Activated naive CD8-positive, alpha-beta T cell treated with anti-CD3 and anti-CD28 coated beads, Interleukin-2, amount 10 ng/mL, durations not matched to agents 7 days and 5 days (primary cell): Measurements from ENCODE around the gene HMCN1. TPM values are rescaled to one million over a fixed set of nuclear protein-coding genes. Genes with fewer than 3 reads are reported as not detected.

Experiments used
- ATAC-seq: fragments of 150-1000 bp; cut with Tn5 transposase; one replicate; pipeline ENCODE4 v1.10.0; 2021; ENCODE audit warnings: low read depth, moderate library complexity
- POLR2A ChIA-PET: fragments of 350-600 bp; sonication (Branson Sonifier 250); formaldehyde crosslinking; loops from one replicate; lab custom pipeline; 2021; ENCODE audit warnings: antibody characterized with exemption; lab: Charles Lee
- DNase-seq: peaks from one replicate; pipeline ENCODE4 v3.0.0; 2021
- H3K27ac Mint-ChIP-seq: one replicate; pipeline ENCODE4 v1.8.0; 2022; ENCODE audit warnings: mild to moderate bottlenecking, mixed read lengths
- H3K27me3 Mint-ChIP-seq: one replicate; pipeline ENCODE4 v1.8.0; 2022; ENCODE audit warnings: mild to moderate bottlenecking, moderate library complexity, mixed read lengths
- H3K36me3 Mint-ChIP-seq: one replicate; pipeline ENCODE4 v1.8.0; 2021; ENCODE audit warnings: mild to moderate bottlenecking, mixed read lengths
- H3K4me1 Mint-ChIP-seq: one replicate; pipeline ENCODE4 v1.8.0; 2021; ENCODE audit warnings: mixed read lengths
- H3K4me3 Mint-ChIP-seq: one replicate; pipeline ENCODE4 v1.8.0; 2022; ENCODE audit warnings: mild to moderate bottlenecking, moderate library complexity, mixed read lengths
- H3K9me3 Mint-ChIP-seq: one replicate; pipeline ENCODE4 v1.8.0; 2021; ENCODE audit warnings: mixed read lengths
- total RNA-seq, 2 experiments: library from RNA; stranded (reverse); gene quantifications; one replicate each; pipeline ENCODE4 v1.2.3, GENCODE V29; 2021

The HMCN1 gene
- under 1 TPM; 0.34 to 0.55 TPM for total RNA-seq

DNA sequence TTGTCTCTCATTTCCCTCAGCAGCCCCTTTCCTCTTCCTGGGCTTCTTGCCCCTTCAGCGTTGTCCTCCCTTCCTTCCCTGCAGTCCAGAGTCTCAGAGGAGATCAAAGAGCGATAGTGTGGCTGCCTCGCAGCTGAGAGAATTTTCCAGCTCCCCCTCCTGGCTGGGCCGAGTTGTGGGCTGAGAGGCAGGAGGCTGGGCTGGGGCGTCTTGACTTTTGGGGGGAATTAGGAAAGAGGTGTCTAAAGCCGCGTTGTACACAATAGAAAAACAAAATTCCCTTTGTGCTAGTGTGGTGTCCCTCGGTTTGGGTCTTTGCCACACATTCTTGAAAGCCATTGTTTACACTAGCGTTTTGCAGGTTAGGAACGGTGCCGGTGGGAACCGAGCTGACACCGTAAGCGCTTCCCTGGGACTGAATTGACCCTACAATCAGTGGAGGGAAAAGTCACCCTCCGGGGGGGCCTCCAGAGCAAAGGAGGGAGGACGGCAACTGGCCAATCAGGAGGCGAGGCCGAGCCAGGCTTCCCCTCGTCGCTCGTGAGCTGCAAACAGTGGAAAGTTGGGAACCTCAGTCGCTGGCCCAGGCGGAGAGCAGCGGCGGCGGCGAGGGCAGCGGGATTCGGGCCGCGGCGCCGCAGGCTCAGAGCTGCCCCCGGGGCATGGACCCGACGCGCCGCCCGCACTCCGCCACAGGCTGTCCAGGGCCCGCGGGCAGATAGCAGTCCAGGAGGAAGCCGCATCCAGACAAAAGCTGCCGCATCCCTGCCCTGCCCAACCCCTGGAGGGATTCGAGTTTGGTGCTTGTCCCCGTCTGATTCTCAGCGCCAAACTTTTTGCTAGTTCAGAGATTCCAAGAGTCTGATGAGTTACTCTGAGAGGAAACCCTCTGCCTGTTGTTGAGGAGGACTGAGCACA, at the start of gene HMCN1:
TSS of gene HMCN1 (plus strand) at position 574 of the 918 bp plus-strand sequence. CDS start 389 bp downstream, outside the sequence.
- peaks cover 7% of the 10 kb centered on the region for H3K9me3 Mint-ChIP-seq
- peaks cover 56% of the 10 kb centered on the region for H3K27me3 Mint-ChIP-seq
- DNase-seq (peak; percentile 36), ATAC-seq (peak; percentile 56)
- no peaks in the 10 kb centered on the region for H3K36me3 Mint-ChIP-seq
- POLR2A ChIA-PET, result no interaction called here
- peaks cover 9% of the 10 kb centered on the region for H3K4me1 Mint-ChIP-seq
- H3K27ac Mint-ChIP-seq, result no peak within 1 kb of the TSS
- peak within 1 kb of the TSS; percentile 72 for H3K4me3 Mint-ChIP-seq

DNA sequence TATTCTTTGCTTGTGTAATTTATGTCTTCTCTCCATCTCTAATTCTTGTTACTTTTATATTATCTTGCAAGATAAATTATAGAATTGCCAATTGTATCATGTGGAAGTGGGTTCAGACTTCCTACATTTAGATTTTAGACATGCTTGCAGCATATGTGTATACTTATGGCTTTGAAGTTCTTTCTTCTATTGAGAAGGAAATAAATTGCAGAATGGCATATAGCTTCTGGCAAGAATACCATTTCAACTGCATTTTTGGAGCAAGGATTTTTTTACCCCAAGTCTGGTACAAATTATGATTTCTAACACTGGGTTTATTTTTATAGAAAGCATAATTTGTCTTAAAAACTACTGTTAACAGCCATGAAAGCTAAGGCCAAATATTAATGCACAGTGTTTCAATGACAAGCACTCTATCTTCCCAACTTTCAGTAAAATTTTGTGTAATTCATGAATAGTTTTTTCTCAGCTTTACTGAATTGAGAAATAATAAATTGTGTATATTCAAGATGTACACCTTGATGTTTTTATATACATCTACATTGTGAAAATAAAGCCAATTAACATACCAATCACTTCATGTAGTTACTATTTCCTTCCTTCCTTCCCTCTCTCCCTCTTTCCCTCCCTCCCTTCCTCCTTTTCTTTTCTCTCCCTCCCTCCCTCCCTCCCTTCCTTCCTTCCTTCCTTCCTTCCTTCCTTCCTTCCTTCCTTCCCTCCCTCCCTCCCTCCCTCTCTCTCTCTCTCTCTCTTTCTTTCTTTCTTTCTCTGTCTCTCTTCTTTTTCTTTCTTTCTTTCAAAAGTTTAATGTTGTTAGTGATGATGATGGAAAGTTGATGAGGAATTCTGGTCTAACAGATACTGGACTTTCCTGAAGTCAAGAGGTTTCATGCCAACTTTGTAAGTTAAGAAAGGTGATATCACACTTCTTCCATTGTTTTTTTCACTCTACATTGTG, 47.1 kb upstream of the HMCN1 start:
- no peak for ATAC-seq
- Mint-ChIP-seq H3K27ac (no peak overlapping the region), H3K36me3 (peaks cover 2% of the 10 kb centered on the region), H3K4me1 (no peaks in the 10 kb centered on the region), H3K9me3 (no peaks in the 10 kb centered on the region), H3K27me3 (peaks cover 12% of the 10 kb centered on the region), H3K4me3 (no peak overlapping the region)
- DNase-seq, result no peak
- POLR2A ChIA-PET, result interaction anchor here (1.2 kb wide), 1 partner anchor 13 kb away, joined by 3 read pairs; no protein-coding TSS in a partner anchor

DNA sequence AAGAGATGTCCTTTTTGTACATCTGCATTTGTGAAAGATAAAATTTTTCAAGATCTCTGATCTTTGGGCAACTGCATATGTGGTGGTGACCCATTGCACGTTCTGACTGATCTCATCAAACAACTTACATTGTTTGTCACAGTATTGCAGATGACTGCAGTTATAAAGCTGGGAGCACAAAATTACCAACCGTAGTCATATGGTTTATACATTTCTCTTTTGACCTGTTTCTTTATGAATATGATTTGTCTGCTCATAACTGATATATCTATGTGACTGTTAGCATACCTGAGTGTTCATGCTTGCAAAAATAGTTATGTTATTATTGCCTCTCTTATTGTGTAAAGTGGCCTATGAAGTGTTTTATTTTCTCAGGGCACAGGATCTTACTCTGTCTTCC, 43.7 kb upstream of the HMCN1 start:
- Mint-ChIP-seq H3K36me3 (peaks cover 13% of the 10 kb centered on the region), H3K4me3 (no peak overlapping the region), H3K27me3 (peaks cover 12% of the 10 kb centered on the region), H3K27ac (no peak overlapping the region), H3K9me3 (peaks cover 6% of the 10 kb centered on the region), H3K4me1 (peaks cover 11% of the 10 kb centered on the region)
- POLR2A ChIA-PET, result no interaction called here
- DNase-seq, result no peak
- ATAC-seq, result no peak

DNA sequence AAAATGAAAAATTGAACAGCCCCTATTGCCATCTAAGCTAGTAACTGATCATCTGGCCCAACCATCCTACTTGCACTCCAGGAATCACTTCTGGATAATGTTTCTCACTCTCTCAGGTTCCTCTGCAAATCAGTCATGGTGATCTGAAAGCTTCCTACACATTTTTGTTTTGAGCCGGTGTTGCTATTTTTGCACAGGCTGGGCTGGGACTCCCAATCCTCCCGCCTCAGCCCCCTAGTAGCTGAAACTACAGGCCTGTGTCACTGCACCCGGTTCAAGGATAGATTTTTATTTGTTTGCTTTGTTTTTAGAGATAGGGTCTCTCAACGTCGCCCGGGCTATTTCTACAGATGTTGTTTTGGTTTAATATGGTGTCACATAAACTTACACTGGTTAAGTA, 40.5 kb upstream of the HMCN1 start:
- Mint-ChIP-seq H3K27ac (peak overlapping the region; percentile 89), H3K27me3 (peaks cover 11% of the 10 kb centered on the region), H3K36me3 (peaks cover 13% of the 10 kb centered on the region), H3K4me1 (peaks cover 11% of the 10 kb centered on the region), H3K9me3 (peaks cover 6% of the 10 kb centered on the region), H3K4me3 (peak overlapping the region; percentile 61)
- no peak for DNase-seq
- POLR2A ChIA-PET, result interaction anchor here (0.6 kb wide), 1 partner anchor 375 kb away, joined by 4 read pairs; no protein-coding TSS in a partner anchor
- peak; percentile 18 for ATAC-seq

DNA sequence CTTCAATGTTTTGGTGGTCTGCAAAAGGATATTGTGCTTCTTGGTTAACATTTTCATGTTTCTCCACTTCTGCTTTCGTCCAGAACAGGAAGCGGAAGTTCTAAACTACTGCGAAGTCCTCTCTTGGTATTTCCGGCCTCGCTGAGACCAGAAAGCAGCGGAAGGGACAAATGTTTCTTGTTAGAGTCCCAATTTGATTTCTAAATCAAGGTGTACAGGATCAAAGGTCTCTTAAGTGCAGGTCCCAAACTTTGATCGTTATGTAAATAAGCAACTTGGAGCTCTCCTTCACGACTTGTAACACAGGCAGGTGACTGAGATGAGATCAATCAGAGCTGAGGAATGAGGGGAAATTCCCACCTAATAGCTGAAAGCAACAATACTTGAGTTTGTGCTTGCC, 40.1 kb upstream of the HMCN1 start:
- no peak for DNase-seq
- peak; percentile 72 for ATAC-seq
- peak overlapping the region; percentile 61 for H3K4me3 Mint-ChIP-seq
- H3K9me3 Mint-ChIP-seq, result peaks cover 6% of the 10 kb centered on the region
- peaks cover 11% of the 10 kb centered on the region for H3K4me1 Mint-ChIP-seq
- POLR2A ChIA-PET, result interaction anchor here (0.6 kb wide), 2 partner anchors 375 to 944 kb away, joined by 3 to 4 read pairs; no protein-coding TSS in a partner anchor
- H3K27me3 Mint-ChIP-seq, result peaks cover 7% of the 10 kb centered on the region
- H3K27ac Mint-ChIP-seq, result peak overlapping the region; percentile 89
- H3K36me3 Mint-ChIP-seq, result peaks cover 13% of the 10 kb centered on the region

DNA sequence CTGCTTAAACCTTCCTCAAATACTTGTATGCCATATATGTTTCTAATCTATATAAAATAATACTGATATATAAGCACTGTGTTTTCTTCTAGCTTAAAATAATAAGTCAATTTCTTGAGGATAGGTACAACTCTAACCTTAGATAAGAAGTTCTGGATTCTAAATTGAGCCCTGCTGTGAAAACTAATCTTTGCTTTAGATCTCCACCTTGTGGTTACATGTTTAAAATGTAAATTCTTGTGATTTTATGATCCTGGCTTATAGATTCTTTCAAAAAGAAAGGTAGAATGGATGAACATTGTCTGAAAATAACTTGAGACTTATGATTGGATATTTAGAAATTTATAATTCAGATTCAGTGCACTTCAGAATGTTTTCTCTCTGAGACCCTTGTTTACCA, 38.9 kb upstream of the HMCN1 start:
- Mint-ChIP-seq H3K4me3 (no peak overlapping the region), H3K9me3 (peaks cover 6% of the 10 kb centered on the region), H3K27me3 (peaks cover 9% of the 10 kb centered on the region), H3K27ac (no peak overlapping the region), H3K4me1 (peaks cover 11% of the 10 kb centered on the region), H3K36me3 (peaks cover 13% of the 10 kb centered on the region)
- POLR2A ChIA-PET, result no interaction called here
- DNase-seq (no peak), ATAC-seq (no peak)

DNA sequence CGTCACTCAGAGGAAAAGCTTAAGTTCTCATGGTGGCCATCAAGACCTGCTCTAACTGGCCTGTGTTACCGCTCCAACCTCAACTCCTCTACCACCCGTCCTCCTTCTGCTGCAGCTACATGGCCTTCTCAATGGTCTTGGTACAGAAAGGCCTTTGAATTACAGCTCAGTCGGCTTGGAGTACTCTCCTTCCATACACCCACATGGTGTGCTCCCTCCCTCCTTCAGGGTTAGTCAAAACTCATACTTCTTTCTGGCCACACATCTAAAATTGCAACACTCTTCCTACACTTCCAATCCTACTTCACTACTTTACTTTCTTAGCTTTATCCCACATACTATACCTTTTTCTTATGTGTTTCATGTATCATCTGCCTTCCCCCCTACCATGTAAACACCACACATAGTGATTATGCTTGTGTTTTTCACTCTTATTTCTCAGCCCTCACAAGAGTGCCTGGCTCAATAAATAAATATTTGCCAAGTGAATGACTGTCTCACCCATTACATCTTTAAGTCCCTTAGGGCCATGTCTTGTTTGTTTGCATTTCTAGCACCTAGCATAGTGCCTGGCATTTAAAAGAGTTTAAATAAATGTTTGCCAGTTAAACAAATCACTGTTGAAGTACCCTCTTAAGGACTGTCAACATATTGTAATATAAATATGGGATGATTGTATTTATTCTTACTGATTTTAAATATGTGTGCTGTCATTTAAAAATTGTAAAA, 37.6 kb upstream of the HMCN1 start:
- DNase-seq (no peak), ATAC-seq (no peak)
- Mint-ChIP-seq H3K27ac (no peak overlapping the region), H3K27me3 (peaks cover 11% of the 10 kb centered on the region), H3K4me3 (no peak overlapping the region), H3K4me1 (peaks cover 18% of the 10 kb centered on the region), H3K36me3 (peaks cover 13% of the 10 kb centered on the region), H3K9me3 (peaks cover 6% of the 10 kb centered on the region)
- POLR2A ChIA-PET, result no interaction called here

DNA sequence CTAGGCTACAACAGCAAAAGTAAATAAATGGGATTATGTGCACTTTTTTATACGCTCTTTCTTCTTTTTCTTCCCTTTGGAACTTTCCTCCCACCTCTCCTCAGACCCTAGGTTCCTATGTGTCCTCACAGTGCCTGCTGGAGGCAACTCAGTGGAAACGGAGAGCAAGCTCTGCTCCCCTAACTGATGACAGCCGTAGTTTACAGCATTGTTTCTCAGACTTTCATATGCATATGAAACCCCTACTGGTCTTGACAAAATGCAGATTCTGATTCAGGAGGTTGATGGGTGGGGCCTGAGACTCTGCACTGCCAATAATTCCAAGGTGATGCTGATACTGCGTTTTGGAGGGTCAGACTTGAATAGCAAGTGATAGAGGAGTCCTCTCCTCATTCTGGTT, 34.3 kb upstream of the HMCN1 start:
- Mint-ChIP-seq H3K27me3 (peaks cover 17% of the 10 kb centered on the region), H3K4me3 (no peak overlapping the region), H3K9me3 (no peaks in the 10 kb centered on the region), H3K27ac (no peak overlapping the region), H3K4me1 (peaks cover 10% of the 10 kb centered on the region), H3K36me3 (no peaks in the 10 kb centered on the region)
- POLR2A ChIA-PET, result no interaction called here
- DNase-seq (no peak), ATAC-seq (no peak)

DNA sequence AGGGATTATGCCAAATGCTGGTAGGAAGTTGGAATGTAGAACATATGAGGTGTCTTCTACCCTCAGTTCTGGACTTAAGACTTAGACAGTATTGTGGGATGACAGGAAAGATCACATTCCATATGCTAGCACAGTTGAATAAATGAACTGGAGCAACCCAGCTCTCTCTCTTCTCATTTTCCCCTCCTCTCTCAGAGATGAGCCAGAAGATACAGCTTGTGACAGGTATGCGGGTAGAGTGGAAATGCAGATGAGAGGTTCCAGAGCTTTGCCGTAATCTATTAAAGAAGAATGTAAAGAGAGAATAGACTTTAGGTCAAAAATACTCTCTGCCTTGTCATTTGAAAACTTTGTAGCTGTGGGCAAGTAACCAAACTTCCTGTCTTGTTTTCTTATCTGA, 32.5 kb upstream of the HMCN1 start:
- Mint-ChIP-seq H3K4me1 (peaks cover 10% of the 10 kb centered on the region), H3K9me3 (no peaks in the 10 kb centered on the region), H3K36me3 (no peaks in the 10 kb centered on the region), H3K4me3 (no peak overlapping the region), H3K27me3 (peaks cover 21% of the 10 kb centered on the region), H3K27ac (no peak overlapping the region)
- ATAC-seq (no peak), DNase-seq (no peak)
- POLR2A ChIA-PET, result no interaction called here

DNA sequence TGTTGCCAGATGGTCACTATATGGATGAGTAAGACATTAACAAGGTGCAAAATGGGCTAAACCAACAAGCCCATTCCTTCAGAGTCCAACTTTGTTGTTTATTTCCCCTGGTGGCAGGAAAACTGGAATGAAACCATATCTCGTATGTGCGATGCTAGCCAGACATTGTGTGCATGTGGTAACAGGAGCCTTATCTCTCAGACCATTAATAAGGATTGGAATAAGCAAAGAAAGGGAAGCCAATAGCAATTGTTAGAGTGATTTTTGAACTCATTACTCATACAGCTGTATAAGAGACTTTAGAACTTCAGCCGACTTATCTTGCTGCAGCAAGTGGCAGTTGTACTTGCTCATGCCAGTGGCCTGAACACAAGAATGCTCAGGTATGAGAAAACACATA, 30.0 kb upstream of the HMCN1 start:
- DNase-seq, result no peak
- H3K27me3 Mint-ChIP-seq, result peaks cover 21% of the 10 kb centered on the region

DNA sequence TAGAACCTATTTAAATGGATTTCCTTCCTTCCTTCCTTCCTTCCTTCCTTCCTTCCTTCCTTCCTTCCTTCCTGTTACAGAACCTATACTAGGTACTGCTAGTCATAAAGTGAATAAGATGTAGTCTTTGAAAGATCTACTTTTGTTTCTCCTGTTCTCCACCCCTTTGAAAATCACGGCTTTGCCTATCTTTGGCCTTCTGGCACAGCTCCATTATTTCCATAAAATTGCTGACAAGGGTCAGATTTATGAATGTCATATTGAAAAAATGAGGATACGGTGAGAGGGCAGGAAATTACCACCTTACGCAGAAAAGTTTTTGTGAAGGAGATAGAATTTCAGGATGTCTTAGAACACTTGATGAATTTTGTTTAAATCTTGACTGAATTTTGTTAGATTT, 18.1 kb upstream of the HMCN1 start:
- no peaks in the 10 kb centered on the region for H3K9me3 Mint-ChIP-seq
- H3K4me3 Mint-ChIP-seq, result no peak overlapping the region
- DNase-seq, result no peak
- no peaks in the 10 kb centered on the region for H3K36me3 Mint-ChIP-seq
- no peak for ATAC-seq
- POLR2A ChIA-PET, result interaction anchor here (0.7 kb wide), 1 partner anchor 561 kb away, joined by 4 read pairs; no protein-coding TSS in a partner anchor
- H3K4me1 Mint-ChIP-seq, result no peaks in the 10 kb centered on the region
- H3K27ac Mint-ChIP-seq, result no peak overlapping the region
- H3K27me3 Mint-ChIP-seq, result peaks cover 20% of the 10 kb centered on the region

More for the DNA sequence above, 30.0 kb upstream of the HMCN1 start:
- H3K36me3 Mint-ChIP-seq, result no peaks in the 10 kb centered on the region
- no peak for ATAC-seq
- H3K4me3 Mint-ChIP-seq, result no peak overlapping the region
- H3K4me1 Mint-ChIP-seq, result peaks cover 10% of the 10 kb centered on the region
- POLR2A ChIA-PET, result no interaction called here
- no peaks in the 10 kb centered on the region for H3K9me3 Mint-ChIP-seq
- no peak overlapping the region for H3K27ac Mint-ChIP-seq

DNA sequence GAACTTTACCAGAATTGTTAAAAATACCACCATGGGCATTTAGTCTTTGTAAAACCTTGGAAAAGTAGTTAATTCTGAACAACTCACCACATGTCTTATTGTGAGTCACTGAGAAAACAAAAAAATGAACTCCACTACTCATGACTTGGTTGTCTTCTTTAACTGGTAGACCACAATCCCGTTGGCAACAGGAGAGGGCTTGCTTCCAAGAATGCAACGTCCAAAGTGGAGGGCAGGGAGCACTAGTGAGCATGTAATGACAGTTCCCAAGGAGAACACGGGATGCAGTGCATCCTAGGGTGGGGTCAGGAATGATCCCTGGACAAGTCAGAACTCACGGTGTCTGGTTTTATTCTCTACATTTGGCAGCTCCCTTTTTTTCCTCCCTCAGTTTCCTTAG, 15.2 kb upstream of the HMCN1 start:
- ATAC-seq (no peak), DNase-seq (no peak)
- H3K4me3 Mint-ChIP-seq, result no peak overlapping the region
- H3K9me3 Mint-ChIP-seq, result no peaks in the 10 kb centered on the region
- H3K36me3 Mint-ChIP-seq, result no peaks in the 10 kb centered on the region
- no peaks in the 10 kb centered on the region for H3K4me1 Mint-ChIP-seq
- POLR2A ChIA-PET, result no interaction called here
- peaks cover 20% of the 10 kb centered on the region for H3K27me3 Mint-ChIP-seq
- no peak overlapping the region for H3K27ac Mint-ChIP-seq
